Neutrophil (primary cell): Measurements from ENCODE around the gene CCDC138.

Source experiments
- H3K27ac ChIP-seq: fragments of 200-600 bp; sonication (generic); 2 replicates; pipeline ENCODE4 v1.5.1; 2016; ENCODE audit warnings: mild to moderate bottlenecking, moderate library complexity
- H3K27me3 ChIP-seq: fragments of 200-600 bp; sonication (generic); 2 replicates; pipeline ENCODE4 v1.6.0; 2016; ENCODE audit warnings: mild to moderate bottlenecking
- H3K36me3 ChIP-seq: fragments of 200-600 bp; sonication (generic); 2 replicates; pipeline ENCODE4 v1.5.1; 2017
- H3K4me1 ChIP-seq, 2 experiments: fragments of 200-600 bp in 1 of 2; sonication (generic) in 1 of 2; 1 replicate in 1 of 2; 2 replicates in 1 of 2; pipeline versions ENCODE4 v1.5.1 to v1.6.1; 2013 to 2016; ENCODE audit warnings: low read depth in 1 of 2, low read length in 1 of 2, mild to moderate bottlenecking in 1 of 2, moderate library complexity in 1 of 2; ENCODE audit not compliant: control insufficient read depth in 1 of 2, insufficient read depth in 1 of 2
- H3K4me3 ChIP-seq, 2 experiments: fragments of 200-600 bp in 1 of 2; sonication (generic) in 1 of 2; 1 replicate in 1 of 2; 2 replicates in 1 of 2; pipeline ENCODE4 v1.5.1; 2013 to 2016; ENCODE audit warnings: low read depth in 1 of 2, low read length in 1 of 2, mild to moderate bottlenecking in 1 of 2, moderate library complexity in 1 of 2
- H3K9me3 ChIP-seq: fragments of 200-600 bp; sonication (generic); 2 replicates; pipeline ENCODE4 v1.5.1; 2016
- CTCF ChIP-seq: fragments of 200-600 bp; sonication (generic); IDR thresholded peaks from 2 replicates; pipeline ENCODE4 v1.5.1; 2016; ENCODE audit warnings: antibody characterized with exemption

CCDC138 gene

GRCh38 chr2:108806371-108807113, 20.0 kb downstream of the CCDC138 start:
- H3K4me3 ChIP-seq = no peak overlapping the region
- H3K27ac ChIP-seq = no peak overlapping the region
- H3K27me3 ChIP-seq = no peaks in the 10 kb centered on the region
- no peaks in the 10 kb centered on the region for H3K4me1 ChIP-seq
- H3K9me3 ChIP-seq = no peaks in the 10 kb centered on the region
- no peak for TF ChIP-seq CTCF
- no peaks in the 10 kb centered on the region for H3K36me3 ChIP-seq

- H3K27me3 ChIP-seq = no peaks in the 10 kb centered on the region
- no peak overlapping the region for H3K4me3 ChIP-seq
- TF ChIP-seq CTCF = no peak
- no peaks in the 10 kb centered on the region for H3K36me3 ChIP-seq
- no peak overlapping the region for H3K27ac ChIP-seq
- H3K9me3 ChIP-seq = no peaks in the 10 kb centered on the region
- H3K4me1 ChIP-seq = no peaks in the 10 kb centered on the region
Measured at GRCh38 chr2:108809936-108810335, 23.4 kb downstream of the CCDC138 start.

- Histone ChIP-seq H3K4me3 (no peak overlapping the region), H3K4me1 (no peaks in the 10 kb centered on the region), H3K9me3 (no peaks in the 10 kb centered on the region), H3K27ac (no peak overlapping the region), H3K36me3 (no peaks in the 10 kb centered on the region), H3K27me3 (no peaks in the 10 kb centered on the region)
- no peak for TF ChIP-seq CTCF
Measured at GRCh38 chr2:108810993-108811957, 24.7 kb downstream of the CCDC138 start.

DNA sequence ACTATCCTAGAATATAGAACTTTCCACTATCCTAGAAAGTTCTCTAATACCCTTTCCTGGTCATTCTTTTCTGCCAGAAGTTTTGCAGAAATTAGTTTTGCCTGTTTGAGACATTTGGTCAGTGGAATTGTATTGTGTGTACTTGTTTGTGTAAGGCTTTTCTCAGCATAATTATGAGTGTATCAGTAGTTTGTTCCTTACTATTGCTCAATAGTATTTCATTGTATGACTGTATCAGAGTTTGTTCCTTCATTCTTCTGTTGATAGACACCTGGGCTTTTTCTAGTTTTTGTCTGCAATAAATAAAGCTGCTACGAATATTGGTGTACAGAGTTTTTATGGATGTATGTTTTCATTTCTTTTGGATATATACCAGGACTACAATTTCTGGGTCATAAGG, 27.2 kb downstream of the CCDC138 start:
- no peaks in the 10 kb centered on the region for H3K9me3 ChIP-seq
- no peaks in the 10 kb centered on the region for H3K4me1 ChIP-seq
- no peak for TF ChIP-seq CTCF
- H3K36me3 ChIP-seq = peaks cover 9% of the 10 kb centered on the region
- no peaks in the 10 kb centered on the region for H3K27me3 ChIP-seq
- no peak overlapping the region for H3K27ac ChIP-seq
- H3K4me3 ChIP-seq = no peak overlapping the region

DNA sequence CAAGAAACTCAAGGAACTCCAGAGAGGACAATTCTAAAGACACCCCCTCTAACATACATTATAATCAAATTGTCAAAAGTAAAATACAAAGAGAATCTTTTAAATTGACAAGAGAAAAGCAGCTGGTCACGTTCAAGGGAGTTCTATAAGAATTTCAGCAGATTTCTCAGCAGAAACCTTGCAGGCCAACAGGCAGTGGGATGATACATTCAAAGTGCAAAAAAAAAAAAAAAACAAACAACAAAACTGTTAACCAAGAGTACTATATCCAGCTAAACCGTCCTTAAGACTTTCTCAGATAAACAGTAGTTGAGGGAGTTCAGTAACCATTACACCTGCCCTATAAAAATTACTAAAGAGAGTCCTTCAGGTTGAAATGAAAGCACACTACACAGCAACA, 33.9 kb downstream of the CCDC138 start:
- Histone ChIP-seq H3K4me1 (no peaks in the 10 kb centered on the region), H3K36me3 (peaks cover 9% of the 10 kb centered on the region)
- TF ChIP-seq CTCF = no peak

More for the DNA sequence above, 33.9 kb downstream of the CCDC138 start:
- H3K27me3 ChIP-seq = no peaks in the 10 kb centered on the region
- H3K27ac ChIP-seq = no peak overlapping the region
- H3K9me3 ChIP-seq = no peaks in the 10 kb centered on the region
- H3K4me3 ChIP-seq = no peak overlapping the region
